Stimulated activated CD4-positive, alpha-beta T cell treated with anti-CD3 and anti-CD28 coated beads, Interleukin-2, amount 100 ng/mL, for 24 hours (primary cell): ENCODE data around the gene TOMM20.
A peak's percentile ranks its signal among the peaks of the same experiment; 100 is the strongest.
"Not testable (repeated sequence)": the region's sequence is repeated elsewhere in the genome, so short reads cannot be mapped to it uniquely, and the experiment has no call there.

Experiments used
- DNase-seq, 2 donors: peaks; one replicate each; pipeline ENCODE4 v3.0.0-alpha.2; 2020

Gene TOMM20

DNA sequence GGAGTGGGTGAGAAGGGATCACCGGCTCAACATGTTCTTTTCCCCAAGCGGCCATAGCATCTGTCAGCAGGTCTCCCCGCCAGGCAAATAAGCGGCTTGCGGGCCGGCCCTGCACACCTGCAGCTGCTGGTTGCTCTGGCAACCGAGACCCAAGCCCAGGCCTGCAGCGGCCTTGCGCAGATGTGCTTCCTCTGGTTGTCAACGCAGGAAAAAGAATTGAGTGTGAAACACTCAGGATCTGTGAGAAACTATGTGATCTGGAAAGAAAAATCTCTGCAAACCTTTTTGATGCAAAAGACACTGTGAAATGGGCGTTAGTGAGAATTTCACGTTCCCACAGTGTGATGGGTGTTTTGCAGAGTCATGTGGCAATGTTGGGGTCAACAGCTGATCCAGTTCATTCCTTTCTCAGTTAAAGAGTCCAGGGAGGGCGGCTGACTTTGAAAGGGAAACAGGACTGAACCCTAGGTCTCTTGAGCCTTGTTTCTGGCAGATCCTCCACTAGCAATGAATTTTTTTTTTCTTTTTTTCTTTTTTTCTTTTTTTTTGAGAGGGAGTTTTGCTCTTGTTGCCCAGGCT, 28.4 kb downstream of the TOMM20 start:
- no peak for DNase-seq

DNA sequence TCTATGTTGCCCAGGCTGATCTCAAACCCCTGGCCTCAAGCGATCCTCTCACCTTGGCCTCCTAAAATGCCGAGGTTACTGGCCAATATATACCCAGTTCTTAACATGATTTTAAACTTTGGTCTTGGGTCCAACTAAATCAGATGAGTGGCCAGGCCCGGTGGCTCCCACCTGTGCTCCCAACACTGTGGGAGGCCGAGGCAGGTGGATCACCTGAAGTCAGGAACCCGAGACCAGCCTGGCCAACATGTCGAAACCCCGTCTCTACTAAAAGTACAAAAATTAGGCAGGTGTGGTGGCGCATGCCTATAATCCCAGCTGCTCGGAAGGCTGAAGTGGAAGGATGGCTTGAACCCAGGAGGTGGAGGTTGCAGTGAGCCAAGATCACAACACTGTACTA, 29.6 kb downstream of the TOMM20 start:
- DNase-seq = no peak

DNA sequence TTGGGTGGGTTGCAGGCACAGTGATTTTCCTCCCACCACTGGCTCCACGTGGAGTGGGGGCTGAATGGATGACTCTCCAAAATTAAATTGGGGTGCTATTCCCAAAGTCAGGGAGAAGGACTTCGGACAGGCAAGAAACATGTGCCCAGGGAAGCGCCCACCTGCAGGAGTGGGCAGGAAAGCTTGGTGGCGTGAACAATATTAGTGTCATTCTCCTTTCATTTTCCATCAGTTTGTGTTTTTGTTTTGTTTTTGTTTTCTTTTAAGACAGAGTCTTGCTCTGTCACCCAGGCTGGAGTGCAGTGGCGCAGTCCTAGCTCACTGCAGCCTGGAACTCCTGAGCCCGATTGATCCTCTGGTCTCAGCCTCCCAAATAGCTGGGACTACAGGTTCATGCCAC, 30.1 kb downstream of the TOMM20 start:
- DNase-seq = no peak

- not testable (repeated sequence) for DNase-seq
Measured at GRCh38 chr1:235097501-235097900, 31.1 kb downstream of the TOMM20 start.

DNA sequence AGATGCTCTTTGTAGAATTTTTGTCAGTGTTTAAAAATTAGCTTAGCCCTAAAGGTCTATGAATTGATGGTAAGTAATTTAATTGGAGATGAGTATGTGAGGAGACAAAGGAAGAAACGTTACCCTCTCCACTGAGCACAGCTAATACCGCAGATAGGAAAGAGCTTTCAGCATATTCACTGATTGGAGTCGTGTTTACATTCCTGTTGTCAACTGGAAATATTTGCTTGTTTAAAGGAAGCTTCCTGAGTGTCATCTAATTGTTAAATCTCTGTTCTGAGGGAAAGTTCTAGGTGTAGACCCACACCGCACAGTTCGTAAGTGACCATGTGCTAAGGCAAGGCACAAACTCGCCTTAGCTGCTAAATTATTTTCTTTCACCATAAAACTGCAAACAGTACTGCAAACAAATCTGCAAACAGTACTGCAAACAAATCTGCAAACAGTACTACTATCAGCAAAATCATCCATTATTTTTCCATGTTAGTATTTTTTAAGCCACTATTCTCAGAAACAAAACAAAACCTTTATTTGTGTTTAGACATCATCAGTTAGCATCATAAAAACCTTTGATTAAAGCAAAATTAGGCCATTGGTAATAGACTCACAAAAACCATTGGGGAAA, 32.6 kb downstream of the TOMM20 start:
- no peak for DNase-seq

GRCh38 chr1:235093696-235094592, 34.7 kb downstream of the TOMM20 start:
- peak; percentile 88 to 90 for DNase-seq

DNA sequence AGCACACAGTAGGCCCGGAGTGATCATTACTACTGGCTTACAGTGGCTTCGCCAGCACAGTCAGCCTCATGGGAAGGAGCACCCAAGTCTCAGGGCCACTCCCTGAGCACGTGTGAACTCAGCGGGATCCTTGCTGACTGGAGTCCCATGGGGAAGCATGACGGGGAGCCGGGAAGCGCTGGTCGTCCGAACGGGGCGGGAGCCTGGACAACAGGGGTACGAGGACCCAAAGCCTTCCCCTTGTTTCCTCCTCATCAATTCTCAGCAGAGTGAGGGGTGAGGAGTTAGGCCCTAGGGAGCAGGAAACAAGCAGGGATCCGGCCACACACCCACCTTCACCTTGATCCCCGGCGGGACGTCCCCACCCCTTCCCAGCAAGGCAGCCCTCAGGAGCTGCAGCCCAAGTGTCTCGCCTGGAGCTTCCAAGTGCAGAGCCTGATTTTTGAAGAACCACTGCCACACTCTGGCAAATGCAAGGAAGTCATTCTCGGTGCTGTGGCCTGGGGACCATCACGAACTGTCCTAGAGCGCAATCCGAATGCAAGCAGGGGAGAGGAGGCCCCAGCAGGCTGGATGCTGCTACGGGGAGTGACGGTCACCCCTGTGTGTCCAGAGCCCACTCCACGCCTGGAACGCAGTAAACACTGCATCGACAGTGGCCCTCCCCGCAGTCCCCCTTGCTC, 35.5 kb downstream of the TOMM20 start:
- DNase-seq = no peak

GRCh38 chr1:235092415-235092814, 36.2 kb downstream of the TOMM20 start:
- not testable (repeated sequence) for DNase-seq

DNA sequence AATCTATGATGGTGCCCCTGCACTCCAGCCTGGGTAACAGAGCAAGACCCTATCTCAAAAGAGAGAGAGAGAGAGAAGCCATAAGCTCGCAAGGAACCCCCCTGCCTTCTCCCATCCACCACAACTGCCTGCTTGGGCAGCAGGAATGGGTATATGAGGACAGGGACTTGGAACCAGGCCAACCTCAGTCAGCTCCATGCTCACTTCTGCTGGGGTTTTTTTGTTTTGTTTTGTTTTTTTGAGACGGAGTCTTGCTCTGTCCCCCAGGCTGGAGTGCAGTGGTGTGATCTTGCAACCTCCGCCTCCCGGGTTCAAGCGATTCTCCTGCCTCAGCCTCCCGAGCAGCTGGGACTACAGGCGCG, 36.6 kb downstream of the TOMM20 start:
- DNase-seq = not testable (repeated sequence)

GRCh38 chr1:235091319-235092044, 37.2 kb downstream of the TOMM20 start:
- not testable (repeated sequence) for DNase-seq

- DNase-seq = no peak
Measured at GRCh38 chr1:235090406-235091069, 38.1 kb downstream of the TOMM20 start.

DNA sequence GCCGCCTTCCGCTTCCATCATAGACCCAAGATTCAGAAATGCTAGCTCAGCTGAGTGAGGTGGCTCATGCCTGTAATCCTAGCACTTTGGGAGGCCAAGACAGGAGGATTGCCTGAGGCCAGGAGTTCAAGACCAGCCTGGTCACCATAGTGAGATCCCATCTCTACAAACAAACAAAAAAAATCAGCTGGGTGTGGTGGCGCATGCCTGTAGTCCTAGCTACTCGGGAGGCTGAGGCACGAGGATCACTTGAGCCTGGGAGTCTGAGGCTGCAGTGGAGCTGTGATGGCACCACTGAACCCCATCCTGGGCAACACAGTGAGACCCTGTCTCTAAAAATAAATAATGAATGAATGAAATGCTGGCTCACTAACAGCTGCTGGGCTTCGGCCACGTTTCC, 39.7 kb downstream of the TOMM20 start:
- no peak for DNase-seq

DNA sequence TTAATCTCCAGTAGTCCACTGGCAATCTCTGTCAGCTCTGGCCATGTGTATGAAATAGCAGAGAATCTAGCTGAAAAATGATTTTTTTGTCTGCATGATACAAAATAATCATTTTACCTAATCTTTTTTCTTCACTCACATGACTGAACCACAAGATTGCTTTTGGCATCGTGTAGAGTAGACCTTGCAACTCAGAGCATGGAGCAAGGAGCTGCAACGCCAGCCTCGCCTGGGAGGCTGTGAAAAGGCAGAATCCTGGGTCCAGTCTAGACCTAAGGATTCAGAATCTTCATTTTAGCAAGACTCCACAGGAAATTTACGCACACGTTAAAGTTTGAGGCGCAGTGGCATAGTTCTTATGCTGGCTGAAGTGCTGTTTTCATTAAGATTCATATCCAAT, 40.2 kb downstream of the TOMM20 start:
- DNase-seq = no peak

DNA sequence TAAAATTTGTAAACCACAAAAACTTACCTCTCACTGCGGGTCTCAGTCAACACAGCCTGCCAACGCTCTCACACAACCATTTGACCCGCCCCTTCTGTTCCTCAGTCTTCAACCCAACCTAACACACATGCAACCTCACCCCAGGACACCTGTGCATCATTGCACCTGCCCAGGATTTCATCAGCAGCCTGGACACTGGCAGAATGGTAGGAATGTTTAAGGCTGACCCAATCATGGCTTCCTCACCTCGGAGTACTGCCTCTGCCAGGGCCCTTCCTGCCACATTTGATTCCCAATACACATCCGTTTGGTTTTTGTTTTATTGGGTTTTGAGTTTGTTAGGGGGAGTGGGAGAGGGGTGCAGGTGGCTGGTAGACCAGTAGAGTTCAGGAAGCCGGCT, 40.7 kb downstream of the TOMM20 start:
- DNase-seq = no peak

GRCh38 chr1:235085411-235086117, 43.1 kb downstream of the TOMM20 start:
- DNase-seq = not testable (repeated sequence)

DNA sequence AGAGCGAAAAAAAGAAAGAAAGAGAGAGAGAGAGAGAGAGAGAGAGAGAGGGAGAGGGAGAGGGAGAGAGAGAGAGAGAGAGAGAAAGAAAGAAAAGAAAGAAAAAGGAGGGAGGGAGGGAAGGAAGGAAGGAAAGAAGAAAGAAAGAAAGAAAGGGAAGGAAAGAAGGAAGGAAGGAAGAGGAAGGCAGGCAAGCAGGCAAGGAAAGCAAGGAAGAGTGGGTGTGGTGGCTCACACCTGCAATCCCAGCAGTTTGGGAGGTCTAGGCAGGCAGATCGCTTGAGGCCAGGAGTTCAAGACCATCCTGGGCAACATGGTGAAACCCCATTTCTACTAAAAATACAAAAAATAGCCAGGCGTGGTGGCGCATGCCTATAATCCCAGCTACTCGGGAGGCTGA, 47.8 kb downstream of the TOMM20 start:
- DNase-seq = not testable (repeated sequence)

GRCh38 chr1:235080297-235080657, 48.4 kb downstream of the TOMM20 start:
- DNase-seq = not testable (repeated sequence)

DNA sequence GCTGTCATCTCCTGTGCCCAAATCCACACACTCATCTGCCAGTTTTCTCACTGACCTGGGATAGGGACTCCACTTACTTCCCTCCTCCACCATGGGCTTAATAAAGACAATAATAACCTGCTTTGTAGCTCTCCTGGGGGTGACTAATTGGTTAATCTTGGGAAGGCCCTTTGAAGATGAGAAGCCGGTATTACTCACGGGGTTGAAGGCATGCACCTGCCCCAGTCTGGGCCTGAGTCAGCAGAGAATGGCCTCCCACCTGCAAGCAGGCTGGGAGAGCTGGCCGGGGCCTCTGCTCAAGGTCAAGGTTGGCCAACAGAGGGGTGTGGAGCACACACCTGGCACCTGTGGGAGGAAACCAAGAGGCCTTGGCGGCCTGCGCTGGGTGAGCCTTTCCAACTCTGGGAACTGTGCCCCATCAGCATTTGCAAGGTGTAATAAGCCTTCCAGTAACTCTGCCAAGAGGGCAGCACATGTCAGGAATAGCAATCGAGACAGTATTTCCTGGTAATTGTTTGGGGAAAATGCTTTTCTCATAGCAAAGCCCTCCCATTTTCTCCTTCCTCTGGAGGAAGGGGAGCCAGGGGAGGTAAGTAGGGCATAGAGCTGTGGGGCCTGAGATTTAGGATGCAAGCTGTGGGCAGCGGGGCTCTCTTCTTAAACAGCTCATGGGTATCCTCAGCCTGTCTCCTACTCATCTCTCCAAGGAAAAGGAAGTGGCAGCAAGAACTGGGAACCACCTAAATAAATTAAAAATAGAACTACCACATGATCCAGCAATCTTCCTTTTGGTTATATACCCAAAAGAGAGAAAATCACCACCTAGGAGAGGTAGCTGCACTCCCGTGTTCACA, 49.0 kb downstream of the TOMM20 start:
- DNase-seq = no peak

DNA sequence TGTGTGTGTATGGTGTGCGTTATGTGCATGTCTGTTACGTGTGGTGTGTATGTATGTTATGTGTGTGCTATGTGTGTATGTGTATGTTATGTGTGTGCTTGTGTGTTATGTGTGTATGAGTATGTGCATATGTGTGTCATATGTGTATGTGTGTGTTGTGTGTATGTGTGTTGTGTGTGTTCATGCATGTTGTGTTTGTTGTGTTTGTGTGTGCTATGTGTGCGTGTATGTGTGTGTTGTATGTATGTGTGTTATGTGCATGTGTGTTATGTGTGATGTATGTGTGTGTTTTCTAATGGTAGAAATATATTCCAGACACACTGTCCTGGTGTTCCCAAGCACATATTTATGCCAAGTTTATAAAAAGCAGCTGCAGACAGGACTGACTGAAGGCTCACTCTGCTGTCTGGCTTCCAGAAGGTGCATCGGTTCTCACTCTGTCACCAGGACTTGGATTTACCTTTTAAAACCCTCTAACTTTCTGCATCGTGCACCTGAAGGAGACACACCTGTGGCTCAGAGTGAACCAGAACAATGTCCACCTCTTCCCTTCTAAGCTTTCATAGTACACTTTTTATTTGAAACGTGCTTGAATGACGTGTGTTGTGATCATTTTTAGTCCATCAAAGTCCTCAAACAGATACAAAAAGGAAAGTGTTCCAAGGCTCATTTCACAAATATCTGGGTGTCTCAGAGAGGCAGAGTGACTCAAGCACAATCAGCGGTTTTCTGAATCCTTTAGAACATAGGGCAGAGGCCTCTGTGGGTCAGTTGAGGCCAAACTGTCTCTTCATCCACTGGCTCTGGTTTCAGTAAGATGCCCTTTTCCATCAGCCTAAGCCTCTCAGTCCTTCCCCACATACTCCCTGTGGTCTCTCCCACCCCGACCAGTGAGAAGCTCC, 49.9 kb downstream of the TOMM20 start:
- DNase-seq = no peak
